GM20000 (cell line): Measurements from ENCODE around the gene MRPS12.

Source experiments
- DNase-seq: peaks from one replicate; pipeline ENCODE4 v3.0.0; 2012; ENCODE audit warnings: low spot score
- CTCF ChIP-seq: IDR thresholded peaks from 2 replicates; pipeline ENCODE4 v1.5.1; 2012; ENCODE audit warnings: mild to moderate bottlenecking, control low read depth; ENCODE audit errors: extremely low read depth, missing control alignments

MRPS12 gene

GRCh38 chr19:38970664-38971532 is 40.2 kb downstream of the MRPS12 start:
- no peak for TF ChIP-seq CTCF
- DNase-seq, result no peak

GRCh38 chr19:38971672-38972071 is 40.9 kb downstream of the MRPS12 start:
- no peak for DNase-seq
- no peak for TF ChIP-seq CTCF

DNA sequence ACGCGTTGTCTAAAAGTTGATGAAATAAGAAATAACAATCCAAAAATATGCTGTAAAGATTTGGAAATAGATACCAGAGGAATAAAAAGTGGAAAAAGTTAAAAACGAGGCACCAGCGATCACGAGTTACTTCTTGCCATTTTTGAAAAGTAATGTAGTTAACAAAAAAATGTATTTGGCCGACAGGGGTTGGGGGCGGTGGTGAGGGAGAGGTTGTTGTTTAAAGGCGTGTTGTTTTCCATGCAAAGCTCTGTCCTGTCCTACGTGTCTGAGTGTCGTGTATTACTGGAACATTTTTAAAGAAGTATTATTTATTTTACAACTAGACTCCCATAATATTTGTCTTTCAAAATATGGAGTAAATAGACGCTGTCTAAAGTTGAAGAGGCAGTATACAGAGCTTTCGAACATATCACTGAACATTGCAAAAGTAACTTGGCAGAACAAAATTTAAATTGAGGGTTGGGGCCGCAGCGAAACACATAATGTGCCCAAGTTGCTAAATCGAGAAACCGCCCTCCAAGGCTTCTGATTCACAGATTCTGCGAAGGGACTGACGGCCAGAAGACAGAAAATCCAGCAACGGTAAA is 44.0 kb downstream of the MRPS12 start:
- TF ChIP-seq CTCF, result no peak
- no peak for DNase-seq

DNA sequence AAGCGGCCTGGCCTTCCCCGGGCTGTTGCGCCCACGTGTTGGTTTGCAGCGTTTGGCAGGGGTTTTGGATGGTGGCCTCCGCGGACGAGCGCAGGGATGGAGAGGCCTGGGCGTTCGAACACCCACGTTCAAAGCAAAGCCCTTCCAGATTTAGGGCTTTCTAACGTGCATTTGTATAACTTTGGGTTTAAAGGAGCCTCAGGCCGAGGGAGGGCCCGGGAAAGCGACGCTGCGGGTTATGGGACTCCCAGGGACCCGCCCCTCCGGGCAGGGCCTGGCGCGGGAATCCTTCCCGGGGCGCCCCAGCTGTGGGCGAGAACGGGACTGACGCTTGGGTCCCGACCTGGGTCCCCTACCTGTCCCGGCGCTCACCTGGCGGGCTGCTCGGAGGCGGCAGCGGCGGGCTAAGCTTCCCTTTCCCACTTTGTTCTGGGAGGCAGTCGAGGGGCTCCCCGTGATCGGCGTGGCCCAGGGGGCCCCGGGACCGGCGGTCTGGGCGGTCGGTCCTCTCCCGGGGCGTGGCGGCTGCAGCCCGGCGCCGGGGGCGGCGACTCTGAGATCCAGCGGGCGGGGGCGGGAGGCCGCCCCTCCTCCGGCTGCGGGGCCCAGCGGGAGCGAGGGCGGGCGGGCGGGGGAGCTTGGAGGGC is 44.6 kb downstream of the MRPS12 start, which contains the start of gene FBXO17:
Gene FBXO17, minus strand, starts transcription at position 529 of the 647 bp plus-strand sequence. CDS start 25,423 bp downstream, outside the sequence.
- DNase-seq, result peak; percentile 71
- TF ChIP-seq CTCF, result no peak

GRCh38 chr19:38975861-38976271 is 45.1 kb downstream of the MRPS12 start:
- no peak for DNase-seq
- TF ChIP-seq CTCF, result no peak

DNA sequence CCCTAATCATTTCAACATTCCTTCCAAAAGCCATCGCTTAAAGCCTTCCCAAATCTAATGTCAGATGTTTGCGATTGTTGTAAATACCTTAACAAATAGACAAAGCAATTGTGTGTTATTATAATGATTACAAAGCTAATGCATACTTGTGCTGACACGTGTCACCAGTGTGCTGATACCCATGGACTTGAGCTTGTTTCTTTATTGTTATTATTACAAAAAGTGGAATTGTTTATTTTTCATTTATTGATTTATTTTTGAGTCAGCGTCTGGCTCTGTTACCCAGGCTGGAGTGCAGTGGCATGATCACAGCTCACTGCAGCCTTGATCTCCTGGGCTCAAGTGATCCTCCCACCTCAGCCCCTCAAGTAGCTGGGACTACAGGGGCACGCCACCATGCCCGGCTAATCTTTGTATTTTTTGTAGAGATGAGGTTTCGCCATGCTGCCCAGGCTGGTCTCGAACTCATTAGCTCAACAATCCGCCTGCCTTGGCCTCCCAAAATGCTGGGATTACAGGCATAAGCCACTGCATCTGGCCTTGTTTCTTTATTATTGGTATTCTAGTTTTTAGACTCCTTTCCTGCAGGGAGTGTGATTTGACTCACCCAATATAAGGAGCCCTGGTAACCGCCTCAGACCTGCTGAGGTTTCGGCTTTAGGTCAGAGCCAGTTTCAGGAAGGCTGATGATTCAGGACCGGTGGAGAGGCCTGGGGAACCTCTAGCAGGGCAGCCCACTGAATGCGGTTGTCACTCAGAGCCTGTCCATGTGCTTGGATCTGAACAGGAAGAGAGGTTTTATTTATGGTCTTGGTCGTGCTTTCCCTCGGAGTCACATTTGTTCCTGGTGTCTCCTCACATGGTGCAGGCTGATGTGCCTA is 46.9 kb downstream of the MRPS12 start:
- TF ChIP-seq CTCF, result no peak
- peak; percentile 81 for DNase-seq
